IPS DF 19.7 (cell line): ENCODE measurements around the gene NTRK2.
"Not testable (repeated sequence)": the region's sequence is repeated elsewhere in the genome, so short reads cannot be mapped to it uniquely, and the experiment has no call there.

Source experiments
- DNase-seq: peaks from one replicate; pipeline ENCODE4 v3.0.0-alpha.2; 2013; ENCODE audit warnings: low read depth, low spot score

NTRK2 gene

GRCh38 chr9:84886866-84887265 is 217.3 kb downstream of the NTRK2 start:
- no peak for DNase-seq

DNA sequence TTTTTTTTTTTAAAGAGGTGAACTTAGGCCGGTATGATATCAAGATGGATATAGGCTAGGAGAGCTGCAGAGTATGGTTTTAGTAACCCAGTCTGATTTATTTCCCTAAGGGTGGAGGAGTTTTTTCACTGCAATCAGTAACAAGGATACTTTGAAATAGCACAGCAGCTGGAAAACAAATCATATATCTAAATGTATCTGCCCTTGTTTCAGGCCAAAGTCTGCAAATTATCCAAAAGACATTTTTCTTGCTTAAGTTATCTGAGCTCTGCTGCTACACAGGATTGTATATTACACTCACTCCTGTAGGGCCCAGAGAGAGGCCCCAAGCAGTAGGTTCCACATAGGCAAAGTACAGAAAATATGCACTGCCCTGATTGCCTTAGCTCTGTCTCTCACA is 222.4 kb downstream of the NTRK2 start:
- DNase-seq: no peak

GRCh38 chr9:84893419-84894128 is 224.0 kb downstream of the NTRK2 start:
- DNase-seq: no peak

GRCh38 chr9:84894859-84895258 is 225.3 kb downstream of the NTRK2 start:
- DNase-seq: no peak

GRCh38 chr9:84897362-84898094 is 228.0 kb downstream of the NTRK2 start:
- no peak for DNase-seq

DNA sequence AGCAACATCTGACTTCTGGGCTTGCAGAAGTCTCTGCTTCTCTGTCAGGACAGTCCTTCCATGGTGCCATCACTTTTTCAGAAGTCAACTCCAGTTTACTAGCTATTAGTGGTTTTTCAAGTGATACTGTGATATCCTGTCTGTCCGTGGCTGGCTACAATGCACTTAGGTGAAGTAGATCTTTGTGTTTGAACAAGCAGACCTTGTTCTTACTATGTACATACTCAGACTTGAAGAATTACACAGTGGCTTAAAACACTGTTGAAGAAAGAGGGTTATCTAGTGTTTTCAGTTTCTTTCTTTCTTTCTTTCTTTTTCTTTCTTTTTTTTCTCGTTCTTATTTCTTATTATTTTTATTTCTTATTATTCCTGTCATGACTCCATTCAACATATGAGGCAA is 228.7 kb downstream of the NTRK2 start:
- no peak for DNase-seq

DNA sequence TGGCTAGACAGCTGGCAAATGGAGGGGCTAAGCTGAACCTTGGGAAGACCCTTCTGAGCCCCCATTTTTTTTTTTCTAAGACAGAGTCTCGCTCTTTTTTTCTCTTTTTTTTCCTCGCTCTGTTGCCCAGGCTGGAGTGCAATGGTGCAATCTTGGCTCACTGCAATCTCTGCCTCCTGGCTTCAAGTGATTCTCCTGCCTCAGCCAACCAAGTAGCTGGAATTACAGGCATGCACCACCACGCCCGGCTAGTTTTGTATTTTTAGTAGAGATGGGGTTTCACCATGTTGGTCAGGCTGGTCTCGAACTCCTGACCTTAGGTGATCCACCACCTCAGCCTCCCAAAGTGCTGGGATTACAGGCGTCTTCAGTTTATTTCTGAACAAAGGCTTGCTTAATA is 229.1 kb downstream of the NTRK2 start:
- not testable (repeated sequence) for DNase-seq

DNA sequence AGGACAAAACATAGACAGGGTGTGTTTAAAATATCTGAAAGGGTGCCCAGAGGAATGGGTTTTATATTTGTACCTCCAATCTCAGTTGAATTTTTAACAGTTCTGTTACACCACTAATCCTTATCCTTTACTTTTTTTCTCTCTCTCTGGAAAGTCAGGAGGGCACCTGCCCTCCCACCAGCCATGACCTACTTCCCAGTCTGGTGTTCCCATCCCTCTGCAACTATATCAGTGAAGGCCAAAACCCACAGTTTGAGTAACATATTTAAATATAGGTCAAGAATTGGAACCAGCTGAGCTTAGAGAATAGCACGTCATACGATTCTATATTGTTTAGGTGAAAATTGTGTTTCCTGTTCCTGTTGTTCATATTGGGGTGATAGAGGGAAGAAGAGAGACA is 229.8 kb downstream of the NTRK2 start:
- no peak for DNase-seq

- DNase-seq: no peak
Observed at GRCh38 chr9:84900421-84900820, 230.9 kb downstream of the NTRK2 start.

- DNase-seq: no peak
Observed at GRCh38 chr9:84903963-84904362, 234.4 kb downstream of the NTRK2 start.

DNA sequence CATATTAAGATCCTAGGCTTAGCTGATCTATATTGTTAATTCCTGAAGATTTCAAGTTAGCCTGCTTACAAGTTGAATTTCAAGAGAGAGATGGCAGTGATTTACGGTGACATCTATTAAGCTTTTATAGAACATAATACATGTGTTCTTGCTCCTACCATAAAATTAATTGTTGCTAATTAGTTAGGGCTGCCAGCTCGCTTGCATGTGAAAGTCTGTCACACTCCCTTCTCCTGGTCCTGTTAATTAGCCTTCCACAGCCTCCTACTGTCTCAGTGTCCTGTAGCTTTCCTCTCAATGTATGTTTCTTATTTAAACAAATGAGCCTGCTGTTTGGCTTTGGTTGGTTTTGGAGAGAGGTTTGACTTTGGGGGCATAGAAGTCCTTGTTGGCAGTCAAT is 247.2 kb downstream of the NTRK2 start:
- DNase-seq: no peak

DNA sequence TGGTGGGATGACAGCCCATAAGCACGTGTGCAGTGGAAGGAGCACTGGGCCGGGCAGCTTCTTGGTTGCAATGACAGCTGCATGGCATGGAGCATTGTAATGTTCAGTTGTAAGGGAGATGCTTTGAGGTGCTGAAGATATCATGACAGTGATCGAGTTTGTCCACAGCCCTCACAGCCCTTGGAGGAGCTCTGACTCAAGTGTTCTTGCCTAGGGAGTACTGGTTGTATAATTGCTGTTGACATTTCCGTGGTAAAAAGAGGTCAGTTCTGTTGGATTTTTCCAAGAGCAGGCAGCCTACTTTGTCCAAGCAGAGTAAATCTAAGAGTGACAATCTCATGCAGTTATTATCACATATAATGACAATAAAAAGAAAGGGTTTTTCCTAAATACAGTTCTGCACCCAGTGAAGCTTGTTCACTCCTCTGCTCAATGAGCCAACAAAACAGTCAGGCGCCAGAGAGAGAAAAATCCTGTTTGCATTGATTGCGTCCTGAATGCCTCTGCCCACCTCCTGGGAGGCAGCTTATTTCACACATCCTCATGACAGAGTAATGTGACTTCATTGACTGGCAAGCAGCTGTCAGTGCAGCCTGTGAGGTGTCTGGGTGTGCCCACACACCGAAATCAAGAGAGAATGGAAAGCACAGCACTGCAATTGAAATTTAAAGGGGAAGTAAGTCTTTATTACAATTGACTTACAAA is 248.0 kb downstream of the NTRK2 start:
- no peak for DNase-seq

GRCh38 chr9:84919440-84919839 is 249.9 kb downstream of the NTRK2 start:
- no peak for DNase-seq

DNA sequence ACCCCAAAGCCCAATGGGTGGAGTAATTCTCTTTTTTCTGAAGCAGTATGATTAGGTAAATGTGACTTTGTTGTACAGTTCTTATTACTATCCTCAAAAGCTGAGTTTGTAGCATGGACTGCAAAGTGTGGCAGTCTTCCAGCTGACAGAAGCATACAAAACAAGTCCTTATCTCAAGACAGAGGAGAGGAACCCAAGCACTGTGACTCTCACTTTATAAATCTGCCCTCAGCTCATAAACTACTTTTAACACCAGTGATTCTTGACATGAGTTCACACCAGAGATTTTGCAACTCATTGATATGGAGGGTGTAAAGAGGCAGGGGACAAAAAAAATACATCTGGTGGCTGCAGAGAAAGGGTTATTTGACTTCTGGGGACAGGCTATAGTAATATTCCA is 251.6 kb downstream of the NTRK2 start:
- no peak for DNase-seq

- DNase-seq: no peak
Observed at GRCh38 chr9:84922051-84922450, 252.5 kb downstream of the NTRK2 start.

DNA sequence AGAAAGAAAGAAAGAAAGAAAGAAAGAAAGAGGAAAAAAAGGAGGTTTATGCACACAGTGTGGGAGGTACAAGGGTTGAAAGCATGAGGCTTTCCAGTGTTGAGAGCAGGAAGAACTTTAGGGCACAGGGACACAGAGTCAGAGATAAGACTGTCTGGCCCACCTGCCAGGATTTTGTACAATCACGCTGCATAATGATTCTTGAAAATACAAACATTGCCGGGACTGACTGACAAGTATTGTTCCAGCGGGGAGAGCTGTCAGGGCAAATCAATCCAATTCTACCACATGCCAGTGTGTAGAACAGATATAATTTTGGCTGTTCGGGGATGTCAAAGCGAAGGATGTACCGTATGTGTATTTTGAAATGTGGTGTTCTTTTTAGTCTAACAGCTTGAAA is 254.7 kb downstream of the NTRK2 start:
- DNase-seq: no peak

DNA sequence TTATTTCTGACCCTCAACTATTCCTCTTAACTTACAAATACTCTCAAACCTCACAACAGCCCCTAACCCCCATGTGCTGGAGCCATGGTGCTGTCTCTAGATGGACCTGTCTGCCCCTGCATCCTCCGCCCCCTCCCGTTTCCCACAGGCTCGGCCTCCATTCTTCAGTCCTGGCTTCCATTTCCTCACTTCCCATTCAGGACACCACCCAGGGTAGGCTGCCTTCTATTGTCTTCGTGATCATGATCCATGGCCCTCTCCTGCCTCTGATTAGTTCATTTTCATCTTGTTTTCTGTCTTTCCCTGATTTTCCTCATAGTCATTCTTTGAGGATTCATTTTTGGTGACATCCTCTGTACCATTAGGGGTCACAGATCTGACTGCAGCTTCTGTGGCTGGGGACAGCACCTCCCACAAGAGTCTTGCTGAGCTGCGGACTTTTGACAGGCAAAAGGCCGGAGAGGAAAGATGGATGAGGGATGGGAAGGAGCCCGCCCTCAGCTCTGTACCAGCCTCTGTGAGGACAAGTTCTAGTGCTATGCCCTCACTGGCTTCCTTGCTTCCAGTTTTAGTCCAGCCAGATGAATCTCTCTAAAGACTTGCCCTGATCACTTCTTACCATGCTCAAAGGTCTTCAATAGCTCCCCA is 255.8 kb downstream of the NTRK2 start:
- DNase-seq: no peak

- no peak for DNase-seq
Observed at GRCh38 chr9:84926793-84927192, 257.3 kb downstream of the NTRK2 start.

- DNase-seq: no peak
Observed at GRCh38 chr9:84928419-84928818, 258.9 kb downstream of the NTRK2 start.

GRCh38 chr9:84929068-84929467 is 259.5 kb downstream of the NTRK2 start:
- DNase-seq: no peak

- peak; percentile 33 for DNase-seq
Observed at GRCh38 chr9:84932915-84933527, 263.5 kb downstream of the NTRK2 start.
